ENCODE results near the gene USP6NL.

DNA sequence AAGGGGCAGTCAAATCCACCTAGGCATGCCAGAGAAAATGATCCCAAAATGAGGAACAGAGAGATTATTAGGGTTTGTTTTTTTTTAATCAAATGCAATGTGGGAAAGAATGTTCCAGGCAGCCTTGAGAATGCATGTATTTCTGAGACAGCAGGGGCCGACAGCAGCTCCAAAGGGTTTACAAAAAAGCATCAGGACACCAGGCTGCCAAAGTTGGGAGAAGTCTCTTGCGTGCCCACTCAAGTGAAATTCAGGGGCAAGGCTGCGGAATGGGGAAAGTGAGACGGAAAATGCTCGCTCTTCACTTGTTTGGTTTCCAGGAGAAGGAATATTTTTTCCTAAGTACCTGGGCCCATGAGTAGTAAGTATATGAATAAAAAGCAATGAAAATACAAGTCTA lies 101.2 kb downstream of the USP6NL start:
- TF ChIP-seq, protein P1, sequence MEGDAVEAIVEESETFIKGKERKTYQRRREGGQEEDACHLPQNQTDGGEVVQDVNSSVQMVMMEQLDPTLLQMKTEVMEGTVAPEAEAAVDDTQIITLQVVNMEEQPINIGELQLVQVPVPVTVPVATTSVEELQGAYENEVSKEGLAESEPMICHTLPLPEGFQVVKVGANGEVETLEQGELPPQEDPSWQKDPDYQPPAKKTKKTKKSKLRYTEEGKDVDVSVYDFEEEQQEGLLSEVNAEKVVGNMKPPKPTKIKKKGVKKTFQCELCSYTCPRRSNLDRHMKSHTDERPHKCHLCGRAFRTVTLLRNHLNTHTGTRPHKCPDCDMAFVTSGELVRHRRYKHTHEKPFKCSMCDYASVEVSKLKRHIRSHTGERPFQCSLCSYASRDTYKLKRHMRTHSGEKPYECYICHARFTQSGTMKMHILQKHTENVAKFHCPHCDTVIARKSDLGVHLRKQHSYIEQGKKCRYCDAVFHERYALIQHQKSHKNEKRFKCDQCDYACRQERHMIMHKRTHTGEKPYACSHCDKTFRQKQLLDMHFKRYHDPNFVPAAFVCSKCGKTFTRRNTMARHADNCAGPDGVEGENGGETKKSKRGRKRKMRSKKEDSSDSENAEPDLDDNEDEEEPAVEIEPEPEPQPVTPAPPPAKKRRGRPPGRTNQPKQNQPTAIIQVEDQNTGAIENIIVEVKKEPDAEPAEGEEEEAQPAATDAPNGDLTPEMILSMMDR (optimal IDR thresholded peaks at IDR 0.05 in 1 of 3, IDR thresholded peaks at IDR 0.05 in 1 of 3, conservative IDR thresholded peaks at IDR 0.05 in 1 of 3; ENCODE audit: extremely low read depth in 1 of 3, insufficient read depth in 2 of 3, low read length in 3 of 3), result no peak
- TF ChIP-seq EZH2 (IDR thresholded peaks at IDR 0.05; ENCODE audit: low read length), result no peak
